Keratinocyte (primary cell): ENCODE results near the gene SERPIND1. TPM values are rescaled to one million over a fixed set of nuclear protein-coding genes. Genes with fewer than 3 reads are reported as not detected.

ENCODE experiments used
- DNase-seq: peaks from one replicate; pipeline ENCODE4 v3.0.0-alpha.2; 2011; ENCODE audit warnings: low read depth, missing footprints, low spot score
- FAIRE-seq: peaks from 2 replicates; lab custom pipeline; 2011; peaks lifted over from hg19 to GRCh38; lab: Jason Lieb, UNC
- H2AFZ ChIP-seq: 2 replicates; pipeline ENCODE4 v1.6.0; 2012; ENCODE audit warnings: low read length, control low read depth, inconsistent platforms; ENCODE audit not compliant: control insufficient read depth
- H3K27ac ChIP-seq: 2 replicates; pipeline ENCODE4 v1.5.1; 2011; ENCODE audit warnings: low read length; ENCODE audit not compliant: control insufficient read depth, insufficient read depth
- H3K27me3 ChIP-seq: 3 replicates; pipeline ENCODE4 v1.6.0; 2011; ENCODE audit warnings: low read length; ENCODE audit not compliant: control insufficient read depth, insufficient read depth; ENCODE audit errors: extremely low read depth
- H3K36me3 ChIP-seq, 2 experiments: 2 replicates in 1 of 2; 3 replicates in 1 of 2; pipeline ENCODE4 v1.5.1; 2011; ENCODE audit warnings: low read length in 2 of 2, mild to moderate bottlenecking in 1 of 2; ENCODE audit not compliant: control insufficient read depth in 2 of 2, insufficient read depth in 2 of 2; ENCODE audit errors: extremely low read depth in 1 of 2
- H3K4me1 ChIP-seq: 3 replicates; pipeline ENCODE4 v1.5.1; 2011; ENCODE audit warnings: low read length; ENCODE audit not compliant: control insufficient read depth, insufficient read depth; ENCODE audit errors: extremely low read depth
- H3K4me2 ChIP-seq: 3 replicates; pipeline ENCODE4 v1.6.0; 2011; ENCODE audit warnings: low read depth, low read length; ENCODE audit not compliant: control insufficient read depth, insufficient read depth; ENCODE audit errors: extremely low read depth
- H3K4me3 ChIP-seq, 3 experiments: fragments of 200-600 bp in 1 of 3; sonication (generic) in 1 of 3; 2 replicates in 2 of 3; 3 replicates in 1 of 3; pipeline ENCODE4 v1.5.1; 2011 to 2016; ENCODE audit warnings: low read length in 3 of 3, mild to moderate bottlenecking in 3 of 3, control low read depth in 2 of 3, inconsistent platforms in 1 of 3, low read depth in 1 of 3, mixed read lengths in 1 of 3, mixed run types in 1 of 3, moderate library complexity in 1 of 3; ENCODE audit not compliant: control insufficient read depth in 2 of 3, insufficient read depth in 2 of 3; ENCODE audit errors: extremely low read depth in 1 of 3
- H3K79me2 ChIP-seq: 2 replicates; pipeline ENCODE4 v1.6.0; 2012; ENCODE audit warnings: low read length; ENCODE audit not compliant: control insufficient read depth, insufficient read depth
- H3K9ac ChIP-seq: 3 replicates; pipeline ENCODE4 v1.6.0; 2011; ENCODE audit warnings: low read length; ENCODE audit not compliant: control insufficient read depth, insufficient read depth; ENCODE audit errors: extremely low read depth
- H3K9me1 ChIP-seq: 3 replicates; pipeline ENCODE4 v1.6.0; 2011; ENCODE audit warnings: low read length; ENCODE audit not compliant: control insufficient read depth, insufficient read depth; ENCODE audit errors: extremely low read depth
- H3K9me3 ChIP-seq: 2 replicates; pipeline ENCODE4 v1.5.1; 2012; ENCODE audit warnings: low read depth, low read length; ENCODE audit not compliant: control insufficient read depth
- H4K20me1 ChIP-seq: 3 replicates; pipeline ENCODE4 v1.6.0; 2011; ENCODE audit warnings: low read length; ENCODE audit not compliant: control insufficient read depth, insufficient read depth; ENCODE audit errors: extremely low read depth
- EZH2 ChIP-seq: IDR thresholded peaks from one replicate; pipeline ENCODE4 v1.6.1; 2012; ENCODE audit warnings: inconsistent platforms, mild to moderate bottlenecking, low read length, moderate library complexity
- dilution Hi-C: fragments of 300-500 bp; cut with MboI; formaldehyde crosslinking; loops from one replicate; pipeline ENCODE4 v1.7.0; 2020; ENCODE audit warnings: low sequenced_read_pairs; ENCODE audit not compliant: extremely low pct_ligation_motif_present
- polyA plus RNA-seq, 5 experiments: library from polyadenylated mRNA; depleted of rRNA in 3 of 5; stranded (reverse) in 3 of 5; stranded (forward) in 1 of 5; unstranded in 1 of 5; fragments of >200 nt; gene quantifications; 1 replicate in 1 of 5; 2 replicates in 3 of 5; 3 replicates in 1 of 5; pipeline versions ENCODE4 v1.2.1 to v1.2.3, GENCODE V29; 2011 to 2012; ENCODE audit warnings: missing spikeins in 2 of 5, low read depth in 1 of 5, low replicate concordance in 1 of 5
- TF ChIP-seq, protein P1 (sequence below), 3 experiments: IDR thresholded peaks in 1 of 3; conservative IDR thresholded peaks in 1 of 3; optimal IDR thresholded peaks in 1 of 3; 2 replicates in 2 of 3; 3 replicates in 1 of 3; pipeline versions ENCODE3 to v1.5.1; 2011; ENCODE audit warnings: low read length in 3 of 3, mild to moderate bottlenecking in 3 of 3, moderate library complexity in 2 of 3, control low read depth in 1 of 3, inconsistent platforms in 1 of 3; ENCODE audit not compliant: insufficient read depth in 2 of 3; ENCODE audit errors: extremely low read depth in 1 of 3

The SERPIND1 gene
- polyA plus RNA-seq, 1 donor (not counting 4 experiments of a cell fraction or from before 2014, with no cell fraction given) = not detected

DNA sequence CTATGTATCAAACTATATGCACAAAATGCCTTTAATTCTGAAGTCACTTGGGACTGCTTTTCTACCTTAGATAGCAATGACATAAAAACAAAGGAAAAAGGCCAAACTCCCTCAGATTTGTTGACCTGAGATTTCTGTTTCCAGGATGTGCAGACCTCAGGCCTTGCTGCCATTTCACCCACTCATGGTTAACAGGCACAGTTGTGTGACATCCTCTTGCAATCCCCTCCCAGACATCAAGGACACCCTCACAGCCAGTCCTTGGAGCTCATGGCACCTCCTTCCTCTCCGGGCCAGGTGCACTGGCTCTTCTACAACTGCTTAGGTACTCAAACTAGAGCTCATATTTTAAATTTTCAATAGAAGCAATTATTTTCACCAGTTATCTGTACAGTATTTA lies 37.3 kb downstream of the SERPIND1 start:
- no peak overlapping the region for H3K9ac ChIP-seq
- no peak for DNase-seq
- H3K27ac ChIP-seq = no peak overlapping the region
- H3K4me3 ChIP-seq = no peak overlapping the region
- H2AFZ ChIP-seq = no peak overlapping the region
- no peaks in the 10 kb centered on the region for H3K27me3 ChIP-seq
- H4K20me1 ChIP-seq = no peaks in the 10 kb centered on the region
- H3K36me3 ChIP-seq = peaks cover 12 to 26% of the 10 kb centered on the region in 2 experiments
- H3K4me1 ChIP-seq = peaks cover 7% of the 10 kb centered on the region
- dilution Hi-C loops = no loop called here
- TF ChIP-seq EZH2 = no peak
- no peaks in the 10 kb centered on the region for H3K9me3 ChIP-seq
- no peak overlapping the region for H3K4me2 ChIP-seq
- no peaks in the 10 kb centered on the region for H3K79me2 ChIP-seq
- no peak for FAIRE-seq
- H3K9me1 ChIP-seq = no peaks in the 10 kb centered on the region

DNA sequence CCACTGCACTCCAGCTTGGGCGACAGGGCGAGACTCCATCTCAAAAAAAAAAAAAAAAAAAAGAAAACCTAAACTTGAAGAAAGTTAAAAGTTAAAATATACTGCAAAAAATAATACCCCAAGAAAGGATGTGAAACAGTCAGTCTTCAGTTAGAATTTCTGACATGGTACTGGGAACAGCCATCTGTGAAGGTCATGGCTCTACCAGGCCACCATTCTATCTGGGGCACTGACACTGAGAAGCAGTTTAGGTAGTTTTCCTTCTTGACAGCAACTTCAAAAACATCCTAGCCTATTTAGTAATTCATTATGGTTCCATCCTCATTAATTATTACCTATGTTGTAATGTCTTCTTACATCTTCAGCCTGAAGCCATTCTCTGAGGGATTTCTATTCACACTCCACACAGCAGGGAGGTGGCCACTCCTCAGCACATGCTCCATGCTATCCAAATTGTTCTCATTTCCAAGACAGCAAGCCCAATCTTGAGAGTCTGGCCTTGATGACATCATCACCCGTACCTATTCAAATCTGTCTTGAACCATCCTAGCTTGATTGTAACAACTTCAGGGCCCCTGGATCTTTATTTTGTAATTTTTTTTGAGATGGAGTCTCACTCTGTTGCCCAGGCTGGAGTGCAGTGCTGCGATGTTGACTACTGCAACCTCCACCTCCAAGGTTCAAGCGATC lies 38.2 kb downstream of the SERPIND1 start:
- Histone ChIP-seq H2AFZ (no peak overlapping the region), H3K9me1 (no peaks in the 10 kb centered on the region), H3K9me3 (no peaks in the 10 kb centered on the region), H3K4me1 (peaks cover 4% of the 10 kb centered on the region), H3K36me3 (peaks cover 15 to 23% of the 10 kb centered on the region in 2 experiments), H4K20me1 (no peaks in the 10 kb centered on the region), H3K79me2 (no peaks in the 10 kb centered on the region), H3K9ac (no peak overlapping the region), H3K4me3 (no peak overlapping the region), H3K4me2 (no peak overlapping the region), H3K27ac (no peak overlapping the region), H3K27me3 (no peaks in the 10 kb centered on the region)
- dilution Hi-C loops = no loop called here
- no peak for TF ChIP-seq EZH2
- TF ChIP-seq, protein P1, sequence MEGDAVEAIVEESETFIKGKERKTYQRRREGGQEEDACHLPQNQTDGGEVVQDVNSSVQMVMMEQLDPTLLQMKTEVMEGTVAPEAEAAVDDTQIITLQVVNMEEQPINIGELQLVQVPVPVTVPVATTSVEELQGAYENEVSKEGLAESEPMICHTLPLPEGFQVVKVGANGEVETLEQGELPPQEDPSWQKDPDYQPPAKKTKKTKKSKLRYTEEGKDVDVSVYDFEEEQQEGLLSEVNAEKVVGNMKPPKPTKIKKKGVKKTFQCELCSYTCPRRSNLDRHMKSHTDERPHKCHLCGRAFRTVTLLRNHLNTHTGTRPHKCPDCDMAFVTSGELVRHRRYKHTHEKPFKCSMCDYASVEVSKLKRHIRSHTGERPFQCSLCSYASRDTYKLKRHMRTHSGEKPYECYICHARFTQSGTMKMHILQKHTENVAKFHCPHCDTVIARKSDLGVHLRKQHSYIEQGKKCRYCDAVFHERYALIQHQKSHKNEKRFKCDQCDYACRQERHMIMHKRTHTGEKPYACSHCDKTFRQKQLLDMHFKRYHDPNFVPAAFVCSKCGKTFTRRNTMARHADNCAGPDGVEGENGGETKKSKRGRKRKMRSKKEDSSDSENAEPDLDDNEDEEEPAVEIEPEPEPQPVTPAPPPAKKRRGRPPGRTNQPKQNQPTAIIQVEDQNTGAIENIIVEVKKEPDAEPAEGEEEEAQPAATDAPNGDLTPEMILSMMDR (optimal IDR thresholded peaks at IDR 0.05 in 1 of 3, IDR thresholded peaks at IDR 0.05 in 1 of 3, conservative IDR thresholded peaks at IDR 0.05 in 1 of 3; ENCODE audit: extremely low read depth in 1 of 3, insufficient read depth in 2 of 3, low read length in 3 of 3) = no peak
- no peak for DNase-seq
- FAIRE-seq = no peak
